ENCODE results near the gene JOSD2.

The JOSD2 gene

GRCh38 chr19:50511069-50511822 is at the start of gene JOSD2:
Gene JOSD2, minus strand, starts transcription at chr19:50511191. Its CDS starts 760 bp downstream, at chr19:50510431.
- DNase-seq (ENCODE audit: low read depth in 2 of 2): peak; percentile 97 to 98

GRCh38 chr19:50559636-50560035 is 48.6 kb upstream of the JOSD2 start:
- no peak for DNase-seq (ENCODE audit: low read depth in 2 of 2)

GRCh38 chr19:50558449-50558848 is 47.5 kb upstream of the JOSD2 start:
- DNase-seq (ENCODE audit: low read depth in 2 of 2): no peak

GRCh38 chr19:50558039-50558438 is 47.0 kb upstream of the JOSD2 start:
- DNase-seq (ENCODE audit: low read depth in 2 of 2): no peak

- DNase-seq (ENCODE audit: low read depth in 2 of 2): no peak
These were observed 46.1 kb upstream of the JOSD2 start for GRCh38 chr19:50557009-50557613.

GRCh38 chr19:50556282-50557008 is 45.5 kb upstream of the JOSD2 start:
- peak; percentile 27 to 44 for DNase-seq (ENCODE audit: low read depth in 2 of 2)

- DNase-seq (ENCODE audit: low read depth in 2 of 2): no peak
These were observed 44.7 kb upstream of the JOSD2 start for GRCh38 chr19:50555450-50556281.

- DNase-seq (ENCODE audit: low read depth in 2 of 2): no peak
These were observed 44.0 kb upstream of the JOSD2 start for GRCh38 chr19:50555033-50555432.

GRCh38 chr19:50554212-50554611 is 43.2 kb upstream of the JOSD2 start:
- DNase-seq (ENCODE audit: low read depth in 2 of 2): no peak

- no peak for DNase-seq (ENCODE audit: low read depth in 2 of 2)
These were observed 42.2 kb upstream of the JOSD2 start for GRCh38 chr19:50553134-50553703.

- DNase-seq (ENCODE audit: low read depth in 2 of 2): no peak
These were observed 41.5 kb upstream of the JOSD2 start for GRCh38 chr19:50552540-50552939.

- DNase-seq (ENCODE audit: low read depth in 2 of 2): no peak
These were observed 40.8 kb upstream of the JOSD2 start for GRCh38 chr19:50551715-50552187.

GRCh38 chr19:50551034-50551714 is 40.2 kb upstream of the JOSD2 start:
- DNase-seq (ENCODE audit: low read depth in 2 of 2): no peak

GRCh38 chr19:50550594-50550966 is 39.6 kb upstream of the JOSD2 start:
- DNase-seq (ENCODE audit: low read depth in 2 of 2): no peak

GRCh38 chr19:50549927-50550593 is 39.1 kb upstream of the JOSD2 start:
- no peak for DNase-seq (ENCODE audit: low read depth in 2 of 2)

- no peak for DNase-seq (ENCODE audit: low read depth in 2 of 2)
These were observed 38.3 kb upstream of the JOSD2 start for GRCh38 chr19:50549059-50549926.

GRCh38 chr19:50548191-50549058 is 37.4 kb upstream of the JOSD2 start:
- no peak for DNase-seq (ENCODE audit: low read depth in 2 of 2)
